Left lung (tissue), 14 donors: ENCODE data around the gene GFRAL. TPM values are rescaled to one million over a fixed set of nuclear protein-coding genes. Genes with fewer than 3 reads are reported as not detected.

ENCODE experiments used
- ATAC-seq: fragments of 200-7000 bp; cut with Tn5 transposase; one replicate; pipeline ENCODE4 v1.9.1; 2020; ENCODE audit warnings: moderate library complexity
- DNase-seq, 4 donors: peaks; one replicate each; pipeline ENCODE4 v3.0.0-alpha.2; 2013 to 2020
- H3K27ac ChIP-seq, 2 donors: fragments of 200-600 bp; sonication (generic) in 1 of 2; one replicate each; pipeline versions ENCODE4 v1.5.0 to v1.8.0; 2020 to 2021
- H3K27me3 ChIP-seq, 2 donors: fragments of 200-600 bp; sonication (generic) in 1 of 2; one replicate each; pipeline versions ENCODE4 v1.5.0 to v1.8.0; 2020 to 2021
- H3K36me3 ChIP-seq, 2 donors: fragments of 200-600 bp; sonication (generic) in 1 of 2; one replicate each; pipeline versions ENCODE4 v1.5.0 to v1.8.0; 2020 to 2021
- H3K4me1 ChIP-seq, 2 donors: fragments of 200-600 bp; one replicate each; pipeline ENCODE4 v1.8.0; 2021
- H3K4me3 ChIP-seq, 2 donors: fragments of 200-600 bp; sonication (generic) in 1 of 2; one replicate each; pipeline versions ENCODE4 v1.5.0 to v1.8.0; 2020 to 2021; ENCODE audit warnings: mild to moderate bottlenecking in 1 of 2
- H3K9me3 ChIP-seq, 2 donors: fragments of 200-600 bp; sonication (generic) in 1 of 2; one replicate each; pipeline versions ENCODE4 v1.5.0 to v1.8.0; 2020 to 2021
- CTCF ChIP-seq, 2 donors: fragments of 200-600 bp; sonication (generic) in 1 of 2; IDR thresholded peaks; one replicate each; pipeline versions ENCODE4 v1.5.0 to v1.8.0; 2021; ENCODE audit warnings: antibody characterized with exemption in 2 of 2
- intact Hi-C, 2 donors: fragments of 100-400 bp; cut with DNase I; formaldehyde crosslinking; loops; one replicate each; pipeline versions ENCODE4 v1.11.2 to v1.14.2; 2022
- long read RNA-seq, 12 donors: library from polyadenylated mRNA in 2 of 12; unstranded in 2 of 12; transcript quantifications; one replicate each; pipeline ENCODE4 v2.0.0 and lab custom pipeline, GENCODE V29; 2019 to 2026
- polyA plus RNA-seq, 6 donors: library from polyadenylated mRNA; unstranded; fragments of 120-200 nt; gene quantifications; one replicate each; pipeline ENCODE4 v1.2.1, GENCODE V29; 2013; ENCODE audit not compliant: insufficient read length in 6 of 6
- total RNA-seq, 2 donors: library from RNA; stranded (reverse); fragmentation: NEBNext Ultra II Directional; extraction: Animal tissue kit (Norgen Biotek cat#: 25700); gene quantifications; one replicate each; pipeline ENCODE4 v1.2.1, GENCODE V29; 2021
- donor health status: DM: no; HTN: yes; CAD: no.
- donor health status: DM: no; HTN: no; CAD: no.

Gene GFRAL, protein sequence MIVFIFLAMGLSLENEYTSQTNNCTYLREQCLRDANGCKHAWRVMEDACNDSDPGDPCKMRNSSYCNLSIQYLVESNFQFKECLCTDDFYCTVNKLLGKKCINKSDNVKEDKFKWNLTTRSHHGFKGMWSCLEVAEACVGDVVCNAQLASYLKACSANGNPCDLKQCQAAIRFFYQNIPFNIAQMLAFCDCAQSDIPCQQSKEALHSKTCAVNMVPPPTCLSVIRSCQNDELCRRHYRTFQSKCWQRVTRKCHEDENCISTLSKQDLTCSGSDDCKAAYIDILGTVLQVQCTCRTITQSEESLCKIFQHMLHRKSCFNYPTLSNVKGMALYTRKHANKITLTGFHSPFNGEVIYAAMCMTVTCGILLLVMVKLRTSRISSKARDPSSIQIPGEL
- total RNA-seq (not detected), polyA plus RNA-seq (under 1 TPM in 2 of 6 donors, not detected in 4; 0.07 to 0.13 TPM)
- long read RNA-seq, donor 1 = 0 reads
- long read RNA-seq, donor 2 = 0 reads
- long read RNA-seq, donor 3 = 0 reads
- long read RNA-seq, donor 4 = 0 reads
- long read RNA-seq, donor 5 = 0 reads
- long read RNA-seq, donor 6 = 0 reads
- long read RNA-seq, donor 7 = 0 reads
- long read RNA-seq, donor 8 = 0 reads
- long read RNA-seq, donor 9 = 0 reads
- long read RNA-seq, donor 10 = 0 reads
- long read RNA-seq, donor 11, partial matches to known transcripts = 0 of 6 reads
- long read RNA-seq, donor 11, other reads (novel, unspliced or antisense) = 6 of 6 reads
- long read RNA-seq, donor 12 = 0 reads

DNA sequence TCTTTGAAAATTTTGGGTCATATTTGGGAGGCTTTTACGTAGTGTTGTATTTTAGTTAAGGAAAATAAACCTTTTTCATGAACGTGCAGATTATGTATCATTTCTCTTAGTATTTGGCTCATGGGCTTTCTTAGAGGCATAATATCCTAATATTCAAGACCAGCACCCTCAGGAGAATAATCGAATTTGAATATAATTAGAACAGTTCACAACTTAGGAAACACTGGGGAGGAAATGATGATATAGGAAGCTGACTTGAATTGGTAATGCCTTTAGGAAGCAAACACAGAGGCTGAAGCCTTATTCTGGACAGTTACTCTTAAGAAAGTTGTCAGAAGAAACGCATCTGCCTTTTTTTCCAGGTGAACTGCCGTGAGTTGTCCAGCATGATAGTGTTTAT, at the start of gene GFRAL:
GFRAL (plus strand) TSS at position 301 of the 400 bp plus-strand sequence; CDS start at position 387, 86 bp downstream.
- no peak for DNase-seq
- Histone ChIP-seq H3K36me3 (no peaks in the 10 kb centered on the region), H3K27ac (no peak within 1 kb of the TSS), H3K27me3 (no peaks in the 10 kb centered on the region), H3K9me3 (no peaks in the 10 kb centered on the region), H3K4me1 (no peaks in the 10 kb centered on the region), H3K4me3 (no peak within 1 kb of the TSS)
- intact Hi-C loops = no loop called here
- no peak for TF ChIP-seq CTCF (IDR thresholded peaks at IDR 0.05)
- ATAC-seq = no peak

- DNase-seq = peak in 2 of 4 donors; percentile 45 to 65
- Histone ChIP-seq H3K4me1 (no peaks in the 10 kb centered on the region), H3K27ac (no peak overlapping the region), H3K9me3 (no peaks in the 10 kb centered on the region), H3K27me3 (no peaks in the 10 kb centered on the region), H3K4me3 (no peak overlapping the region), H3K36me3 (no peaks in the 10 kb centered on the region)
- no peak for TF ChIP-seq CTCF (IDR thresholded peaks at IDR 0.05)
- intact Hi-C loops = no loop called here
- no peak for ATAC-seq
Observed at GRCh38 chr6:55277646-55278045, 49.6 kb upstream of the GFRAL start.

- Histone ChIP-seq H3K27ac (no peak overlapping the region), H3K4me1 (no peaks in the 10 kb centered on the region), H3K36me3 (no peaks in the 10 kb centered on the region), H3K9me3 (no peaks in the 10 kb centered on the region), H3K27me3 (no peaks in the 10 kb centered on the region), H3K4me3 (no peak overlapping the region)
- no peak for DNase-seq
- no peak for TF ChIP-seq CTCF (IDR thresholded peaks at IDR 0.05)
- intact Hi-C loops = no loop called here
- ATAC-seq = no peak
Observed at GRCh38 chr6:55281215-55281614, 46.1 kb upstream of the GFRAL start.

DNA sequence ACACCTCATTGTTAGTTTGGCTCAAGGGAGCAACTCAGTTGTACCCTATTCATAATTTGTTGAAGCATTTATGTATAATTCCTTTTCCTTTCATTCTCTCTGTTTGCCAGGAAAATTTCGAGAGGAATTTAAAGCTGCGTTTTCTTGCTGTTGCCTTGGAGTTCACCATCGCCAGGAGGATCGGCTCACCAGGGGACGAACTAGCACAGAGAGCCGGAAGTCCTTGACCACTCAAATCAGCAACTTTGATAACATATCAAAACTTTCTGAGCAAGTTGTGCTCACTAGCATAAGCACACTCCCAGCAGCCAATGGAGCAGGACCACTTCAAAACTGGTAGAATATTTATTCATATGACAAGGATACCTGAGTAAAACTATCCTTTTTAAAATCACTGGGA, 45.2 kb upstream of the GFRAL start:
- H3K9me3 ChIP-seq = no peaks in the 10 kb centered on the region
- H3K4me1 ChIP-seq = no peaks in the 10 kb centered on the region
- no peaks in the 10 kb centered on the region for H3K27me3 ChIP-seq
- H3K36me3 ChIP-seq = no peaks in the 10 kb centered on the region
- H3K27ac ChIP-seq = no peak overlapping the region
- intact Hi-C loops = no loop called here
- H3K4me3 ChIP-seq = no peak overlapping the region
- peak in 1 of 4 donors; percentile 21 for DNase-seq
- TF ChIP-seq CTCF (IDR thresholded peaks at IDR 0.05) = no peak
- peak; percentile 67 for ATAC-seq

DNA sequence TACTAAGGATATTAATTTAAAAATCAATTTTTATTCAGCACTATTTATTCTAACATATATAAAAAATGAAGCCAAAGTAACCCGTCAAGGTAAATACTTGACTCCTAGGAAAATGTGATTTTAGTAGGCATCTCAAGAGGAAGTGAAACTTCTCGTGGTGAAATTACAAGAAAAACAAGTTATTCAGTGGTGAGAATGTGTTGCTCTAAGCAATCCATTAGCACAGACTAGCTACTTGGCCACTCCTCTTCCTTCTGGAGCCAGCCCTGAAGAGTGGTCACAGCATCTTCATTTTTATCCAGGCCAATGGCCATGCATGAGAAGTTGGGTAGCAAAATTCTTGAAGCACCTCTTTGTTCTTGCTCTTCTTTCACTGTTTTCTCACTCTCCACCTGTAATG, 40.4 kb upstream of the GFRAL start:
- TF ChIP-seq CTCF (IDR thresholded peaks at IDR 0.05) = no peak
- DNase-seq (no peak), ATAC-seq (no peak)
- Histone ChIP-seq H3K27me3 (no peaks in the 10 kb centered on the region), H3K9me3 (no peaks in the 10 kb centered on the region), H3K4me1 (no peaks in the 10 kb centered on the region), H3K4me3 (no peak overlapping the region), H3K27ac (no peak overlapping the region), H3K36me3 (no peaks in the 10 kb centered on the region)
- intact Hi-C loops = no loop called here
